HEK293 (cell line): Measurements from ENCODE around the gene MRPL4.

Experiments used
- GLIS1 ChIP-seq: fragments of 450-650 bp; formaldehyde crosslinking; IDR thresholded peaks from 2 replicates; pipeline ENCODE4 v1.5.1; 2016; ENCODE audit warnings: missing biosample characterization, missing genetic modification characterization
- HIC1 ChIP-seq: fragments of 450-650 bp; formaldehyde crosslinking; IDR thresholded peaks from 2 replicates; pipeline ENCODE4 v1.5.1; 2016; ENCODE audit warnings: missing biosample characterization, missing genetic modification characterization
- KLF9 ChIP-seq: fragments of 450-650 bp; formaldehyde crosslinking; IDR thresholded peaks from 2 replicates; pipeline ENCODE4 v1.5.1; 2016; ENCODE audit warnings: missing biosample characterization, missing genetic modification characterization, low read depth
- PATZ1 ChIP-seq: fragments of 450-650 bp; formaldehyde crosslinking; IDR thresholded peaks from 2 replicates; pipeline ENCODE4 v1.5.1; 2016; ENCODE audit warnings: missing biosample characterization, missing genetic modification characterization
- SP7 ChIP-seq: fragments of 450-650 bp; formaldehyde crosslinking; IDR thresholded peaks from 2 replicates; pipeline ENCODE4 v1.5.1; 2016; ENCODE audit warnings: missing biosample characterization, missing genetic modification characterization
- ZBTB26 ChIP-seq: fragments of 450-650 bp; formaldehyde crosslinking; optimal IDR thresholded peaks from 2 replicates; pipeline ENCODE3; 2016; ENCODE audit warnings: missing biosample characterization, mild to moderate bottlenecking, missing genetic modification characterization
- ZEB2 ChIP-seq: fragments of 450-650 bp; formaldehyde crosslinking; IDR thresholded peaks from 2 replicates; pipeline ENCODE4 v1.5.1; 2016; ENCODE audit warnings: missing biosample characterization, missing genetic modification characterization
- ZNF10 ChIP-seq: fragments of 450-650 bp; formaldehyde crosslinking; IDR thresholded peaks from 2 replicates; pipeline ENCODE4 v1.5.1; 2017; ENCODE audit warnings: missing biosample characterization, missing genetic modification characterization
- ZNF114 ChIP-seq: fragments of 450-650 bp; formaldehyde crosslinking; IDR thresholded peaks from 2 replicates; pipeline ENCODE4 v1.5.0; 2017; ENCODE audit warnings: missing biosample characterization, missing genetic modification characterization
- ZNF16 ChIP-seq: fragments of 450-650 bp; formaldehyde crosslinking; IDR thresholded peaks from 2 replicates; pipeline ENCODE4 v1.5.1; 2016; ENCODE audit warnings: low read depth, missing biosample characterization, missing genetic modification characterization
- ZNF174 ChIP-seq: fragments of 450-650 bp; formaldehyde crosslinking; IDR thresholded peaks from 2 replicates; pipeline ENCODE4 v1.5.0; 2017; ENCODE audit warnings: missing biosample characterization, mild to moderate bottlenecking, missing genetic modification characterization
- ZNF223 ChIP-seq: fragments of 450-650 bp; formaldehyde crosslinking; IDR thresholded peaks from 2 replicates; pipeline ENCODE4 v1.5.1; 2016; ENCODE audit warnings: missing biosample characterization, missing genetic modification characterization
- ZNF26 ChIP-seq: fragments of 450-650 bp; formaldehyde crosslinking; IDR thresholded peaks from 2 replicates; pipeline ENCODE4 v1.5.1; 2016; ENCODE audit warnings: missing biosample characterization, missing genetic modification characterization
- ZNF266 ChIP-seq: fragments of 450-650 bp; formaldehyde crosslinking; IDR thresholded peaks from 2 replicates; pipeline ENCODE4 v1.5.1; 2016; ENCODE audit warnings: missing biosample characterization, missing genetic modification characterization, low read depth
- ZNF324 ChIP-seq: fragments of 450-650 bp; formaldehyde crosslinking; IDR thresholded peaks from 2 replicates; pipeline ENCODE4 v1.5.1; 2016; ENCODE audit warnings: missing biosample characterization, missing genetic modification characterization
- ZNF335 ChIP-seq: fragments of 450-650 bp; formaldehyde crosslinking; conservative IDR thresholded peaks from 2 replicates; pipeline ENCODE4 v1.5.1; 2016; ENCODE audit warnings: missing biosample characterization, missing genetic modification characterization
- ZNF423 ChIP-seq: fragments of 450-650 bp; formaldehyde crosslinking; IDR thresholded peaks from 2 replicates; pipeline ENCODE4 v1.5.1; 2016; ENCODE audit warnings: missing biosample characterization, missing genetic modification characterization
- ZNF433 ChIP-seq: fragments of 450-650 bp; formaldehyde crosslinking; IDR thresholded peaks from 2 replicates; pipeline ENCODE4 v1.5.1; 2016; ENCODE audit warnings: missing biosample characterization, missing genetic modification characterization, low read depth
- ZNF561 ChIP-seq: fragments of 450-650 bp; IDR thresholded peaks from 2 replicates; pipeline ENCODE4 v1.5.1; 2018; ENCODE audit warnings: missing biosample characterization, missing genetic modification characterization, borderline replicate concordance
- ZNF629 ChIP-seq: fragments of 450-650 bp; formaldehyde crosslinking; IDR thresholded peaks from 2 replicates; pipeline ENCODE4 v1.5.1; 2017; ENCODE audit warnings: missing biosample characterization, missing genetic modification characterization
- ZNF664 ChIP-seq: fragments of 450-650 bp; formaldehyde crosslinking; IDR thresholded peaks from 2 replicates; pipeline ENCODE4 v1.5.1; 2016; ENCODE audit warnings: missing biosample characterization, missing genetic modification characterization
- ZNF692 ChIP-seq: fragments of 450-650 bp; formaldehyde crosslinking; IDR thresholded peaks from 2 replicates; pipeline ENCODE4 v1.5.1; 2016; ENCODE audit warnings: missing biosample characterization, missing genetic modification characterization
- ZNF701 ChIP-seq: fragments of 450-650 bp; formaldehyde crosslinking; IDR thresholded peaks from 2 replicates; pipeline ENCODE4 v1.5.1; 2016; ENCODE audit warnings: missing biosample characterization, missing genetic modification characterization
- ZNF76 ChIP-seq: fragments of 450-650 bp; formaldehyde crosslinking; IDR thresholded peaks from 2 replicates; pipeline ENCODE4; 2016; ENCODE audit warnings: low read depth, missing biosample characterization, missing genetic modification characterization, borderline replicate concordance
- ZNF830 ChIP-seq: fragments of 450-650 bp; IDR thresholded peaks from 2 replicates; pipeline ENCODE4 v1.5.0; 2018; ENCODE audit warnings: missing biosample characterization, missing genetic modification characterization, low read depth, mild to moderate bottlenecking, moderate library complexity
- TF ChIP-seq, protein P1 (sequence below): fragments of 450-650 bp; formaldehyde crosslinking; IDR thresholded peaks from 2 replicates; pipeline ENCODE4 v1.5.0; 2017; ENCODE audit warnings: missing biosample characterization, missing genetic modification characterization, borderline replicate concordance

The MRPL4 gene

DNA sequence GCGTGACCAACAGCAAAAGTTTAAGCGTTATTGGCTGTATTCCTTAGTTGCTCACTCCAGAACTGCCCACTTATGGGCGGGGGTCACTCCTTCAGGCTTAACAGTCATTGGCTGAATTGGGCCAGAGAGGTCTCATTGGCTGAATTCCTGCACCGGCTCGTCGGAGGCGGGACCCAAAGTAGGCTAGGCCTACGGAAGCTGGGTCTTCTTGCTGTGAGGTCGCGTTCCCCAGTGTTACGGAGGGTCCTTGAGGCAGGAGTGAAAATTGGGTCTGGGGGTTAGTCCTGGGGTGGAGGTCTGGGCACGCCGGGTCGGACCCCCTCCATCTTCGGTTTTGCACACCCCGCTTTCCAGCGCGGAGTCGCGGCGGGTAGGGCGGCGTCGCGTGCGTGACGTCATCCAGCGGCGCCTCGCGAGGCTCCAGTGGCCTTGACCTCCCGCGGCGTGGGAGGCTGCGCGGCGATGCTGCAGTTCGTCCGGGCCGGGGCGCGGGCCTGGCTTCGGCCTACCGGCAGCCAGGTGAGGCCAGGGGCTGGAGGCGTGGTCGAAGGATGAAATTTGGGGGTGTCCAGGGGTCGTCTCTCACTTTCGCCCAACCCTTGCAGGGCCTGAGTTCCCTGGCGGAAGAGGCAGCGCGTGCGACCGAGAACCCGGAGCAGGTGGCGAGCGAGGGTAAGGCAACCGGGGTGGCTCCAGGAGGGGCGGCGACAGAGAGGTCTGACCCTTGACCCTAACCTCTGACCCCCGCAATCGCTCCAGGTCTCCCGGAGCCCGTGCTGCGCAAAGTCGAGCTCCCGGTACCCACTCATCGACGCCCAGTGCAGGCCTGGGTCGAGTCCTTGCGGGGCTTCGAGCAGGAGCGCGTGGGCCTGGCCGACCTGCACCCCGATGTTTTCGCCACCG is at the start of gene MRPL4 (continued):
- TF ChIP-seq, protein P1, sequence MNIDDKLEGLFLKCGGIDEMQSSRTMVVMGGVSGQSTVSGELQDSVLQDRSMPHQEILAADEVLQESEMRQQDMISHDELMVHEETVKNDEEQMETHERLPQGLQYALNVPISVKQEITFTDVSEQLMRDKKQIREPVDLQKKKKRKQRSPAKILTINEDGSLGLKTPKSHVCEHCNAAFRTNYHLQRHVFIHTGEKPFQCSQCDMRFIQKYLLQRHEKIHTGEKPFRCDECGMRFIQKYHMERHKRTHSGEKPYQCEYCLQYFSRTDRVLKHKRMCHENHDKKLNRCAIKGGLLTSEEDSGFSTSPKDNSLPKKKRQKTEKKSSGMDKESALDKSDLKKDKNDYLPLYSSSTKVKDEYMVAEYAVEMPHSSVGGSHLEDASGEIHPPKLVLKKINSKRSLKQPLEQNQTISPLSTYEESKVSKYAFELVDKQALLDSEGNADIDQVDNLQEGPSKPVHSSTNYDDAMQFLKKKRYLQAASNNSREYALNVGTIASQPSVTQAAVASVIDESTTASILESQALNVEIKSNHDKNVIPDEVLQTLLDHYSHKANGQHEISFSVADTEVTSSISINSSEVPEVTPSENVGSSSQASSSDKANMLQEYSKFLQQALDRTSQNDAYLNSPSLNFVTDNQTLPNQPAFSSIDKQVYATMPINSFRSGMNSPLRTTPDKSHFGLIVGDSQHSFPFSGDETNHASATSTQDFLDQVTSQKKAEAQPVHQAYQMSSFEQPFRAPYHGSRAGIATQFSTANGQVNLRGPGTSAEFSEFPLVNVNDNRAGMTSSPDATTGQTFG (tag by site-specific recombination), result 0 out of 2 replicates have a peak, but pooled peaks have one; percentile 26
- TF ChIP-seq ZNF324 (tag by site-specific recombination) (peak; percentile 94), ZNF335 (tag by site-specific recombination) (peak; percentile 98), ZNF830 (tag by site-specific recombination) (no peak), ZNF10 (tag by site-specific recombination) (peak; percentile 69; the same call in 1 of the 2 replicates), ZNF26 (tag by site-specific recombination) (no peak), PATZ1 (tag by site-specific recombination) (peak; percentile 74), KLF9 (tag by site-specific recombination) (peak; percentile 70; the same call in 1 of the 2 replicates), GLIS1 (tag by site-specific recombination) (peak; percentile 100), ZNF423 (tag by site-specific recombination) (no peak), ZNF223 (tag by site-specific recombination) (no peak; the same call in 1 of the 2 replicates), ZNF664 (tag by site-specific recombination) (no peak), ZNF266 (tag by site-specific recombination) (no peak), ZBTB26 (tag by site-specific recombination) (peak; percentile 89), ZNF174 (tag by site-specific recombination) (no peak), ZNF701 (no peak), ZNF114 (tag by site-specific recombination) (no peak), HIC1 (tag by site-specific recombination) (no peak; the same call in 1 of the 2 replicates), ZNF561 (tag by site-specific recombination) (peak; percentile 93; the same call in 1 of the 2 replicates), ZNF692 (tag by site-specific recombination) (peak; percentile 87), ZNF76 (tag by site-specific recombination) (peak; percentile 90), ZNF629 (tag by site-specific recombination) (peak; percentile 96), ZNF433 (no peak), ZNF16 (no peak), SP7 (tag by site-specific recombination) (peak; percentile 95), ZEB2 (tag by site-specific recombination) (peak; percentile 89)
